ENCODE results near the gene FOXN3.

DNA sequence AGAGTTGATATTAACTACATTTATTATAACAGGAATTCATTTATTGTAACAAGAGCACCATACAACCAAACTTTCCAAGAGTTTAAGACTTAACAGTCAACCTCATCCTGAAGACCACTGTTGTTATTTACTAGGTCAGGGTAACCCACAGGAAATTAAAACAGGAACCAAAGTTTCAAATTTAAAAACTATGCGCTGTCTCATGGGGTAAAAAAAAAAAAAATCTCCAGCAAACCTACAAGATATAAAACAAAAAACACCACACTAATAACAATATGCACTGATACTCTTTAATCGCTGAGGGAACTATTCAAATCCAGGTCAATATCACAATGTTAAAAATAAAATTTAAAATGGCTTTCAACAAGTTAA lies 44.5 kb downstream of the FOXN3 start:
- TF ChIP-seq, protein P1, sequence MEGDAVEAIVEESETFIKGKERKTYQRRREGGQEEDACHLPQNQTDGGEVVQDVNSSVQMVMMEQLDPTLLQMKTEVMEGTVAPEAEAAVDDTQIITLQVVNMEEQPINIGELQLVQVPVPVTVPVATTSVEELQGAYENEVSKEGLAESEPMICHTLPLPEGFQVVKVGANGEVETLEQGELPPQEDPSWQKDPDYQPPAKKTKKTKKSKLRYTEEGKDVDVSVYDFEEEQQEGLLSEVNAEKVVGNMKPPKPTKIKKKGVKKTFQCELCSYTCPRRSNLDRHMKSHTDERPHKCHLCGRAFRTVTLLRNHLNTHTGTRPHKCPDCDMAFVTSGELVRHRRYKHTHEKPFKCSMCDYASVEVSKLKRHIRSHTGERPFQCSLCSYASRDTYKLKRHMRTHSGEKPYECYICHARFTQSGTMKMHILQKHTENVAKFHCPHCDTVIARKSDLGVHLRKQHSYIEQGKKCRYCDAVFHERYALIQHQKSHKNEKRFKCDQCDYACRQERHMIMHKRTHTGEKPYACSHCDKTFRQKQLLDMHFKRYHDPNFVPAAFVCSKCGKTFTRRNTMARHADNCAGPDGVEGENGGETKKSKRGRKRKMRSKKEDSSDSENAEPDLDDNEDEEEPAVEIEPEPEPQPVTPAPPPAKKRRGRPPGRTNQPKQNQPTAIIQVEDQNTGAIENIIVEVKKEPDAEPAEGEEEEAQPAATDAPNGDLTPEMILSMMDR (IDR thresholded peaks at IDR 0.05; ENCODE audit: poor library complexity, severe bottlenecking) = no peak
- no peak for TF ChIP-seq EP300 (conservative IDR thresholded peaks at IDR 0.05; ENCODE audit: poor library complexity, severe bottlenecking)
- TF ChIP-seq SMC3 (conservative IDR thresholded peaks at IDR 0.05; ENCODE audit: poor library complexity) = no peak
- TF ChIP-seq RAD21 (conservative IDR thresholded peaks at IDR 0.05) = no peak
- no peak for TF ChIP-seq TAF1 (IDR thresholded peaks at IDR 0.05; ENCODE audit: low read depth)
- no peak for TF ChIP-seq EZH2 (IDR thresholded peaks at IDR 0.05; ENCODE audit: borderline replicate concordance, insufficient read depth, low read length, poor library complexity, severe bottlenecking)
- no peak for TF ChIP-seq POLR2AphosphoS5 (IDR thresholded peaks at IDR 0.05)
- TF ChIP-seq, protein P2, sequence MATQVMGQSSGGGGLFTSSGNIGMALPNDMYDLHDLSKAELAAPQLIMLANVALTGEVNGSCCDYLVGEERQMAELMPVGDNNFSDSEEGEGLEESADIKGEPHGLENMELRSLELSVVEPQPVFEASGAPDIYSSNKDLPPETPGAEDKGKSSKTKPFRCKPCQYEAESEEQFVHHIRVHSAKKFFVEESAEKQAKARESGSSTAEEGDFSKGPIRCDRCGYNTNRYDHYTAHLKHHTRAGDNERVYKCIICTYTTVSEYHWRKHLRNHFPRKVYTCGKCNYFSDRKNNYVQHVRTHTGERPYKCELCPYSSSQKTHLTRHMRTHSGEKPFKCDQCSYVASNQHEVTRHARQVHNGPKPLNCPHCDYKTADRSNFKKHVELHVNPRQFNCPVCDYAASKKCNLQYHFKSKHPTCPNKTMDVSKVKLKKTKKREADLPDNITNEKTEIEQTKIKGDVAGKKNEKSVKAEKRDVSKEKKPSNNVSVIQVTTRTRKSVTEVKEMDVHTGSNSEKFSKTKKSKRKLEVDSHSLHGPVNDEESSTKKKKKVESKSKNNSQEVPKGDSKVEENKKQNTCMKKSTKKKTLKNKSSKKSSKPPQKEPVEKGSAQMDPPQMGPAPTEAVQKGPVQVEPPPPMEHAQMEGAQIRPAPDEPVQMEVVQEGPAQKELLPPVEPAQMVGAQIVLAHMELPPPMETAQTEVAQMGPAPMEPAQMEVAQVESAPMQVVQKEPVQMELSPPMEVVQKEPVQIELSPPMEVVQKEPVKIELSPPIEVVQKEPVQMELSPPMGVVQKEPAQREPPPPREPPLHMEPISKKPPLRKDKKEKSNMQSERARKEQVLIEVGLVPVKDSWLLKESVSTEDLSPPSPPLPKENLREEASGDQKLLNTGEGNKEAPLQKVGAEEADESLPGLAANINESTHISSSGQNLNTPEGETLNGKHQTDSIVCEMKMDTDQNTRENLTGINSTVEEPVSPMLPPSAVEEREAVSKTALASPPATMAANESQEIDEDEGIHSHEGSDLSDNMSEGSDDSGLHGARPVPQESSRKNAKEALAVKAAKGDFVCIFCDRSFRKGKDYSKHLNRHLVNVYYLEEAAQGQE (IDR thresholded peaks at IDR 0.05; ENCODE audit: borderline replicate concordance) = no peak

All from neural cell (in vitro differentiated cells).